Thoracic aorta (tissue), 2 donors: Measurements from ENCODE around the gene LIMCH1. TPM values are rescaled to one million over a fixed set of nuclear protein-coding genes. Genes with fewer than 3 reads are reported as not detected.

Source experiments
- ATAC-seq: fragments of 150-250 bp; one replicate; pipeline ENCODE4 v1.8.0; 2017; ENCODE audit warnings: low read depth; ENCODE audit not compliant: insufficient number of reproducible peaks, low FRiP score
- DNase-seq: peaks from one replicate; pipeline ENCODE4 v3.0.0-alpha.2; 2020; ENCODE audit warnings: low spot score
- H3K27ac ChIP-seq, 2 donors: fragments of 200-600 bp; sonication (generic); 1 replicate in 1 of 2; 2 replicates in 1 of 2; pipeline ENCODE4 v1.5.1; 2016; ENCODE audit warnings: mild to moderate bottlenecking in 2 of 2, moderate library complexity in 2 of 2
- H3K27me3 ChIP-seq: fragments of 200-600 bp; sonication (generic); replicated peaks from 2 replicates; pipeline ENCODE4 v1.6.0; 2016; ENCODE audit warnings: mild to moderate bottlenecking; ENCODE audit not compliant: insufficient read depth
- H3K36me3 ChIP-seq: fragments of 200-600 bp; sonication (generic); one replicate; pipeline ENCODE4 v1.5.1; 2016
- H3K4me1 ChIP-seq, 2 donors: fragments of 200-600 bp; sonication (generic); 1 replicate in 1 of 2; 2 replicates in 1 of 2; pipeline versions ENCODE4 v1.5.1 to v1.6.0; 2016; ENCODE audit warnings: low read depth in 2 of 2, mild to moderate bottlenecking in 1 of 2; ENCODE audit not compliant: control insufficient read depth in 1 of 2
- H3K4me3 ChIP-seq: fragments of 200-600 bp; sonication (generic); 2 replicates; pipeline ENCODE4 v1.5.1; 2016; ENCODE audit warnings: mild to moderate bottlenecking
- H3K9me3 ChIP-seq: fragments of 200-600 bp; sonication (generic); 2 replicates; pipeline ENCODE4 v1.5.1; 2016
- total RNA-seq, 2 donors: library from RNA; depleted of rRNA; stranded (reverse); fragments of >200 nt; gene quantifications; one replicate each; pipeline versions ENCODE4 v1.1.0 to v1.2.3, GENCODE V29; 2016
- TF ChIP-seq, protein P1 (sequence below): fragments of 200-600 bp; sonication (generic); IDR thresholded peaks from one replicate; pipeline ENCODE4 v1.5.1; 2019; ENCODE audit warnings: antibody characterized with exemption

Gene LIMCH1
- total RNA-seq, 2 donors from 2014 or later, result 95.3 to 158 TPM

GRCh38 chr4:41681054-41681453, 143.1 kb downstream of the LIMCH1 start:
- H3K36me3 ChIP-seq, result peaks cover 48% of the 10 kb centered on the region
- H3K4me3 ChIP-seq, result no peak overlapping the region
- no peaks in the 10 kb centered on the region for H3K9me3 ChIP-seq
- ATAC-seq (no peak), DNase-seq (no peak)
- TF ChIP-seq, protein P1, sequence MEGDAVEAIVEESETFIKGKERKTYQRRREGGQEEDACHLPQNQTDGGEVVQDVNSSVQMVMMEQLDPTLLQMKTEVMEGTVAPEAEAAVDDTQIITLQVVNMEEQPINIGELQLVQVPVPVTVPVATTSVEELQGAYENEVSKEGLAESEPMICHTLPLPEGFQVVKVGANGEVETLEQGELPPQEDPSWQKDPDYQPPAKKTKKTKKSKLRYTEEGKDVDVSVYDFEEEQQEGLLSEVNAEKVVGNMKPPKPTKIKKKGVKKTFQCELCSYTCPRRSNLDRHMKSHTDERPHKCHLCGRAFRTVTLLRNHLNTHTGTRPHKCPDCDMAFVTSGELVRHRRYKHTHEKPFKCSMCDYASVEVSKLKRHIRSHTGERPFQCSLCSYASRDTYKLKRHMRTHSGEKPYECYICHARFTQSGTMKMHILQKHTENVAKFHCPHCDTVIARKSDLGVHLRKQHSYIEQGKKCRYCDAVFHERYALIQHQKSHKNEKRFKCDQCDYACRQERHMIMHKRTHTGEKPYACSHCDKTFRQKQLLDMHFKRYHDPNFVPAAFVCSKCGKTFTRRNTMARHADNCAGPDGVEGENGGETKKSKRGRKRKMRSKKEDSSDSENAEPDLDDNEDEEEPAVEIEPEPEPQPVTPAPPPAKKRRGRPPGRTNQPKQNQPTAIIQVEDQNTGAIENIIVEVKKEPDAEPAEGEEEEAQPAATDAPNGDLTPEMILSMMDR, result no peak
- no peak overlapping the region for H3K27ac ChIP-seq
- H3K4me1 ChIP-seq, result no peaks in the 10 kb centered on the region
- H3K27me3 ChIP-seq, result no peaks in the 10 kb centered on the region

- ATAC-seq, result no peak
- H3K27ac ChIP-seq, result no peak overlapping the region
- H3K9me3 ChIP-seq, result no peaks in the 10 kb centered on the region
- no peak for DNase-seq
- TF ChIP-seq, protein P1, result no peak
- H3K27me3 ChIP-seq, result no peaks in the 10 kb centered on the region
- H3K36me3 ChIP-seq, result peaks cover 50% of the 10 kb centered on the region
- H3K4me3 ChIP-seq, result no peak overlapping the region
- H3K4me1 ChIP-seq, result no peaks in the 10 kb centered on the region
These were observed 145.4 kb downstream of the LIMCH1 start for GRCh38 chr4:41683326-41683725.

- Histone ChIP-seq H3K9me3 (no peaks in the 10 kb centered on the region), H3K27me3 (no peaks in the 10 kb centered on the region), H3K36me3 (peaks cover 50% of the 10 kb centered on the region), H3K27ac (no peak overlapping the region), H3K4me3 (no peak overlapping the region), H3K4me1 (no peaks in the 10 kb centered on the region)
- no peak for DNase-seq
- TF ChIP-seq, protein P1, result no peak
- no peak for ATAC-seq
These were observed 148.9 kb downstream of the LIMCH1 start for GRCh38 chr4:41686893-41687292.

DNA sequence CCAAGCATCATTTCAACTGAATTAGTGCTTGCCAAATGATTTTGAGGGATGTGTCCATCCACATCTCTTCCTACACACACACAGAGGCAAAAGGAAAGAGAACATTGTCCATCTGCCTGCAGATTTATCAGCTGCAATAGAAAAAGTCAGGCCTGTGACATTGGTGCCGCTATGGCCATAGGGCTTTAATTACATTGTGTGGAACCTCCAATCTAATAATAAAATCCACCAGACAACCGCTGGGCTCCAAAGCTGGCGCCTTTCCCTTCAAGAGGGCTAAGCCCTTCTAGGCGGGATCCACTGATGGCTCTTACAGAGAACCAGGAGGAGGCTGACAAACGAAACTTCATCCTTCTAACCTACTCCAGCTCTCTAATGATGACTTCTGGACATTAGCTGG, 150.0 kb downstream of the LIMCH1 start:
- TF ChIP-seq, protein P1, result no peak
- ATAC-seq, result no peak

DNA sequence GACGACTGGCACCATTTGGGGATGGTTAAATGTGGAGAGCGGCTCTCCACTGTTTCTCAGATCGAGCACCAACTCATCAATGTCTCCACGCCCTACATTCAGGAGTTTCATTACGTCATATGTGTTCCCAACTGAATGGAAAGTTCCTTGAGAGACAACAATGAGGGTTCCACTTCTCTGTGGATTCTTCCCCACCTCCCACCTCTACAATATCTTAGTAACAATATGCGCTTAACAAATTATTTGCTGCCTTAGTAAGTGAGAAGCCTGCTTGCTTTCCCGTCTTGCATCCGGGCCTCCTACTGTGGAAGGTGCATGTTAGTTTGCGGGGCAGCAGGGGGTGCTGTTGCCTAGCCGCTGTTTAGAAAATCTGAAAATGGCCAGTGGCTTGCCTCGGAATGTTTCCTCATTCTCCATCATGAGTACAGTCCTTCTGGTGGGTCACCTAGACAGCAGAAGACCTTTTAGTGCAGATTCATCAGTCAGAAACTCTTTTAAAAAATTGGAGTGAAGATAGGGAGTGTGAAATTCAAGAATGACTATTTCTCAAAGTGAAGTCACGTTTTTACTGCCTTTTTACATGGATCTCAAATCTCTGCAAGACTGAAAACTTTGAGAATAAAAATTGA, 154.9 kb downstream of the LIMCH1 start:
- ATAC-seq (no peak), DNase-seq (no peak)
- no peak overlapping the region for H3K27ac ChIP-seq
- no peak overlapping the region for H3K4me3 ChIP-seq
- TF ChIP-seq, protein P1, result peak; percentile 63
- no peaks in the 10 kb centered on the region for H3K9me3 ChIP-seq
- H3K36me3 ChIP-seq, result peaks cover 24% of the 10 kb centered on the region
- no peaks in the 10 kb centered on the region for H3K27me3 ChIP-seq
- H3K4me1 ChIP-seq, result no peaks in the 10 kb centered on the region

More for the DNA sequence above, 150.0 kb downstream of the LIMCH1 start:
- Histone ChIP-seq H3K36me3 (peaks cover 47% of the 10 kb centered on the region), H3K4me1 (no peaks in the 10 kb centered on the region), H3K4me3 (no peak overlapping the region), H3K27me3 (no peaks in the 10 kb centered on the region), H3K27ac (no peak overlapping the region), H3K9me3 (no peaks in the 10 kb centered on the region)
- DNase-seq, result no peak
